Cerebellar nuclear complex (tissue), 1 donor: ENCODE results near the gene APELA.
"Not testable (repeated sequence)": the region's sequence is repeated elsewhere in the genome, so short reads cannot be mapped to it uniquely, and the experiment has no call there.

ENCODE experiments used
- DNase-seq, 2 experiments: peaks; one replicate each; lab custom pipeline; 2025; lab: John Stamatoyannopoulos, UW

APELA gene

DNA sequence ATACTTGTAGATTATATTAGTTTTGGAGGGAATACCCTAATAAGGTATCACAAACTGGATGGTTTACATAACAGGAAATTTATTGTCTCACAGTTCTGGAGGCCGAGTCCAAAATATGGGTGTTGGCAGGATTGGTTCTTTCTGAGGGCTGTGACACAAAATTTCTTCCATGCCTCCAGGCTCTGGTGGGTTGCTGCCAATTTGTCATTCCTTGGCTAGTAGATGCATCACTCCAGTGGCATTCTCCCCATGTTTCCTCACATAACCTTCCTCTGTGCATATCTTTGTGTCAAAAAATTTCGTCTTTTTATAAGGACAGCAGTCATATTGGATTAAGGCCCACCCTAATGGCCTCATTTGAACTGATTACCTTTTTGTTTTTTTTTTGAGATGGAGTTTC, 49.3 kb downstream of the APELA start:
- DNase-seq = no peak

DNA sequence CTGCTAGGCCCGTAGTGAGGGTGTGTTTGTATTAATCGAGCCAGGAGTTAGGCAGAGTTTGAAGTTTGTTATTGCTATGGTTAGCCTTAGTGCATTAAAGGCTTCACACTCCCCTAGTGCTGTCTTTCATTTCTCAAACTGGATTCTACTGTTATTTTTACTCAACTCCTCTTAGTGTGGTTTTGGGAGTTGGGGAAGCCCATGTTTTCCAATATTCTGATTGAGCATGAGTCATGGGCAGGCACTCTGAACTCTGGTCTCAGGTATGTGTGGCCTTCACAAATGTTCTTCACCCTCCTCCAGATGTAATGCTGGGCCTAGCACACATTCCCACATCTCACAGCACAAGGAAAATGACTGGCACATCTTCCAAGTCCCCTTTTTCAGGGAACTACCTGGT, 50.1 kb downstream of the APELA start:
- DNase-seq = not testable (repeated sequence)

DNA sequence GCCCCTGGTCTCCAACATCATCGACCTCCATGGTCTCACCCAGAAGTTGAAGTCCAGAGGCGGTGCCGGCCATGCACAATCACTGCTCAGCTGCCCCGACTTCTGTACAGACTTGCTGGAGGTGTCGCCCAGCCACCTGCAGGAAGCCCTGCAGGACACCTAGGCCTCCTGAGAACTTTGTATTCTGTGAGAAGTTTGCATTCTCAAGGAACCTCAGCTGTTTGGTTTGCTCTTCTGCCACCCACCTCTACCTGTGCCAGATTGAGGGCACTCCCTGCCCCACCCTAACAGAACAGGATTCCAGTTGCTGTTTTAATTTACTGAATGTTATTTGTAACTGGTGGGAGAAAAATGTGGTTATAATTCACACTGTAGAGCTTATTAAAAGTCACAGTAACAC, 53.7 kb downstream of the APELA start:
- no peak for DNase-seq

DNA sequence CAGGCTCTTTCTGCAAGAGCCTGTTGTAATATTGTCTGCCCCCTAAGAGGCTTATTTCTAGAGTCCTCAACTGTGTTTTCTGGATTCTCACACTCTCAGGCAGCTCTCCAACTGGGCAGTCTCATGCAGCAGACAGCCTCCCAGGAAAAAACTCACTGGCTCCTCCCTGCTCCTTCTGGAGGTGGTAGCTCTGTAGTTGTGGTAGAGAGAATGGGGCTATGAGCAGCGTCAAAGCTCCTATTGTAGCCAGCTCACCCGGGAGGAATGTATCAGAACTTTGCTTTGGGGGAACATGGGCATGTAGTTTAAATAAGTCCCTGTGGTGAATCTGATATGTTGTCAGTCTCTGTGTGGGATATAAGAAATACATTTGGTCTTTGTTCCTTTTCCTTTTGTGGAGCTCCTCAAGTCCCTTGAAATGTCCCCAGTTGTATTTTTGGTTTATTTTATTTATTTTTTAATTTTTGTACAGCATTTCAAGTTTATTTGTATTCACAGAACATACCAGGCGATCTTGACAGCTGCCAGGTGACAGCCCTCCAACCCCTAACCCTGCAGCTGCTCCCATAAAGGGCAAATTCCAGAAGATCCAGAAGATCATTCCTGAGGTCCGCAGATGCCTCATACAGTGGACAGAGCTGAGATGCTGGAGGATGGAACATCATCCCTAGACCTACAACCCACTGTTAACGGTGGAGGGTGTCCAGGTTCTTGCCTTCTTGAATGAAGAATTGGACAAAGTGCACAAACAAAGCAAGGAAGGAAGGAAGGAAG, 54.8 kb downstream of the APELA start:
- no peak for DNase-seq

DNA sequence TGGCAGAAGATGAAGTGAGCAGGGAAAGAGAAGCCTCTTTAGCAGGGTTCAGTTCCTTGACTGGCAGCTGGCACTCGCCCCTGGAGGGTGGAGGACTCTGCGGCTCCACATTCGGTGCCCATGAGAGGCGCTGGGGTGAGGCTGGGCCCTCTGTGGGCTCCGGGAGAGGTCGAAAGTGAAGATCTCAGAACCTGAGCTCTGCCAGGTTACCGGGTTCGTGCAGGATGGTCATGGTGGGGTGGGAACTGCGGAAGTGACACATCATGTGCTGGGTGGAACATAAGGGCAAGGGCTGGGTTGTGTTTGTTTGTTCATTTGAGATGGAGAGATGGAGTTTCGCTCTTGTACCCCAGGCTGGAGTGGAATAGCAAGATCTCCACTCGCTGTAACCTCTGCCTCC, 56.3 kb downstream of the APELA start:
- DNase-seq = no peak

DNA sequence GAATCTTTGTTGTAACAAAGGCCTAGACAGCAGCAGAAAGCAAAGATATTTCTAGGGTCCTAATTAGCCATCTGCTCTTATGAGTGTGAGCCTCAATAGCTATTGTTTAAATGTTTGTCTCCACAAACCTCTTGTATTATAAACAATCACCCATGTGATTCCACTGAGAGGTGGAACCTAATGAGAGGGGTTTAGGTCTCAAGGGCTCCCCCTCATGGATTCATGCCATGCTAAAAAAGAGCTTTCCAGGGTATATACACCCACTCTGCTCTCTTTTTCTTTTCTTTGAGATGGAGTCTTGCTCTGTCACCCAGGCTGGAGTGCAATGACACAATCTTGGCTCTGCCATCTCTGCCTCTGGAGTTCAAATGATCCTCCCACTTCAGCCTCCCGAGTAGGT, 58.4 kb downstream of the APELA start:
- DNase-seq = no peak

DNA sequence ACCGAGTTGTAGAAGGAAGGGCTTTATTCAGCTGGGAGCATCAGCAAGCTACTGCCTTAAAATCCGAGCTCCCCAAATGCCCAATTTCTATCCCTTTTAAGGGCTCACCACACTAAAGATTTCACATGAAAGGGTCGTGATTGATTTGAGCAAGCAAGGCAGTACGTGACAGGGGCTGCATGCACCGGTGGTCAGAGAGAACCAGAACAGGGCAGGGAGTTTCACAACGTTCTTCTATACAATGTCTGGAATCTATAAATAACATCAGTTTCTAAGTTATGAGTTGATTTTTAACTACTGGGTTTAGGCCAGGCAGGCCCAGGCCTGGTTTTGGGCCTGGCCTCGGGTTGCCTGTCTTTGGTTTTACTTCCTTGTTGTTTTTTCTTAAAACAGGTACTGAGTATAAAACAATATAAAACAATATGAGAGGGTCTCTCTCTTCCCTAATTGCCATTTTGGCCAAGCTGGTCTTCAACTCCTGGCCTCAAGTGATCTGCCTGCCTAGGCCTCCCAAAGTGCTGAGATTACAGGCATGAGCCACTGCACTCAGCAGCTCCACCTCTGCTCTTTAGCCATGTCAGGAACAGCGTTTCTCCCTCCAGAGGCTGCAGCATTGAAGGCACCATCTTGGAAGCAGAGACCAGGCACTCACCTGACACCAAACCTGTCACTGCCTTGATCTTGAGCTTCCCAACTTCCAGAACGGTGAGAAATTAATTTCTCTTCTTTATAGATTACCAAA, 59.1 kb downstream of the APELA start:
- DNase-seq = not testable (repeated sequence)

DNA sequence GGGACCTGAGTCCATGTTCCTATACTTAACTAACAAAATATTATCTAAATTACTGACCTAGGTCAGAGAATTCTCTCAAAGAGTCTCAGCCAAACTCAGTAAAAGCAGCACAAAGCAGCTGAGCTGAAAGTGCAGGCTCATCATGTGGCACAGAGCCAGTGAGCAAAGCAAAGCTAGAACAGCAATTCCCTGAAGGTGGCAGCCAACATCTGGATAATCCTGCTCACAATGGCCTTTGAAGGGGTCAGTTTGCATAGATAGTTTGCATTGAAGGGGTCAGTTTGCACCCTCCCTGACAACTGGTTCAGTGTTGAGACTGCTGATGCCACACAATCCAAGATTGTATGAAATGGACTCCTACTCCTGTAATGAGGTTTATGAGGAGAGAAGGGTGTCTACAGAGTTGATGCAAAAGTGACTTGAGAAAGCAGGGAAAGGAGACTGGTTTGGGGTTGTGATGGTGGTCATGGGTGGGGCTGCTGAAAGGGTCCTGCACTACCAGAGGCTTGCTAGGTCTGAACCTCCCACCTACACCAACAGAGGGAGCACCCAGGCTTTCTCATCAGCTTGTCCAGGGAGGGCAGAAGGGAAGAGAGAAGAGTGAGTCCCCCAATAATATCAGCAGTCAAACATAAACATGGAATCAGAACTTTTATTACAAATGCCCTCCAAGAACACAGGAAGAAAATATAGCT, 60.7 kb downstream of the APELA start:
- DNase-seq = no peak

DNA sequence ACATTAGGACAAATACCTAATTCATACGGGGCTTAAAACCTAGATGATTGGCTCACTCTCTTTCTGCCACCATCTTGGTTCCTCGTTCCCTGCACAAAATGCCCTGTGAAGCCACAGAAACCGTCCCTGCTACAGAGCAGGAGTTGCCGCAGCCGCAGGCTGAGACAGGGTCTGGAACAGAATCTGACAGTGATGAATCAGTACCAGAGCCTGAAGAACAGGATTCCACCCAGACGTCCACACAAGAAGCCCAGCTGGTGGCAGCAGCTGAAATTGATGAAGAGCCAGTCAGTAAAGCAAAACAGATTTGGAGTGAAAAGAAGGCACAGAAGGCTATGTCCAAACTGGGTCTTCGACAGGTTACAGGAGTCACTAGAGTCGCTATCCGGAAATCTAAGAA, 66.2 kb downstream of the APELA start:
- no peak for DNase-seq

DNA sequence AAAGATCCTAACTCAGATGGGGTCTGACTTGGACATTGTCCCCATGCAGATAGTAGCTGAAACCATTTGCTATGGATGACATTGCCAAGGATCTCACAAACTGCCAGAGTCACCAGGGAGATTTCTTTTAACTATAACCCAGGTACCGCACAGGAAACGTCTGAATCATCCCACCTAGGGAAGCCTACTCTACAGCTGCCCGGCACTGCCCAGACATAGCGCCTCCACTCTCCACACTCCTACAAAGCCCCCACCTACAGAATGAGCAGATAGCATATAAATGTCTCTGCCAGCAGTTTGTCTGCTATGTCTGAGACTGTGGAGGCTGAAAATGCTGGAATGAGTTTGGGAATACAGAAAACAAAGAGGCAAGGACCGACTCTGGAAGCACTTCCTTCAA, 68.2 kb downstream of the APELA start:
- no peak for DNase-seq

DNA sequence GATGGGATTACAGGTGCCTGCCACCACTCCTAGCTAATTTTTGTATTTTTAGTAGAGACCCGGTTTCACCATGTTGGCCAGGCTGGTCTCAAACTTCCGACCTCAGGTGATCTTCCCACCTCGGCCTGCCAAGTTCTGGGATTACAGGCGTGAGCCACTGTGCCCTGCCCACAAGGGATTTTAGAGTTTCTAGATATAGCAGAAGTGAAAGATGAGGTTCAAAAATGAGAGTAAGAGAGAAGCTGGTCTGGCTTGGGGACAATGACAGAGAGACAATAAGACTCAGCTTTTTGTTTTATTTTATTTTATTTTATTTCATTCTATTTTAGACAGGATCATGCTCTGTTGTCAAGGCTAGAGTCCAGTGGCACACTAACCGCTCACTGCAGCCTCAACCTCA, 69.8 kb downstream of the APELA start:
- no peak for DNase-seq
